HUES48 (cell line): ENCODE results near the gene LRRC37A3.
"Not testable (repeated sequence)": the region's sequence is repeated elsewhere in the genome, so short reads cannot be mapped to it uniquely, and the experiment has no call there.

ENCODE experiments used
- H3K27ac ChIP-seq: one replicate; pipeline ENCODE4 v1.7.0; 2013; ENCODE audit warnings: low read depth, low read length, inconsistent platforms
- H3K27me3 ChIP-seq: 2 replicates; pipeline ENCODE4 v1.6.1; 2013; ENCODE audit warnings: mild to moderate bottlenecking, low read length; ENCODE audit not compliant: control insufficient read depth, insufficient read depth
- H3K36me3 ChIP-seq: 2 replicates; pipeline ENCODE4 v1.6.1; 2013; ENCODE audit warnings: low read length; ENCODE audit not compliant: control insufficient read depth, insufficient read depth
- H3K4me1 ChIP-seq: 2 replicates; pipeline ENCODE4 v1.6.1; 2013; ENCODE audit warnings: mild to moderate bottlenecking, low read length; ENCODE audit not compliant: control insufficient read depth, insufficient read depth
- H3K4me3 ChIP-seq: 2 replicates; pipeline ENCODE4 v1.5.1; 2013; ENCODE audit warnings: mild to moderate bottlenecking, low read depth, low read length
- H3K9ac ChIP-seq: 2 replicates; pipeline ENCODE4 v1.6.1; 2013; ENCODE audit warnings: mild to moderate bottlenecking, low read depth, low read length, moderate library complexity
- H3K9me3 ChIP-seq: 2 replicates; pipeline ENCODE4 v1.6.1; 2013; ENCODE audit warnings: low read length; ENCODE audit not compliant: control insufficient read depth, insufficient read depth

LRRC37A3 gene

DNA sequence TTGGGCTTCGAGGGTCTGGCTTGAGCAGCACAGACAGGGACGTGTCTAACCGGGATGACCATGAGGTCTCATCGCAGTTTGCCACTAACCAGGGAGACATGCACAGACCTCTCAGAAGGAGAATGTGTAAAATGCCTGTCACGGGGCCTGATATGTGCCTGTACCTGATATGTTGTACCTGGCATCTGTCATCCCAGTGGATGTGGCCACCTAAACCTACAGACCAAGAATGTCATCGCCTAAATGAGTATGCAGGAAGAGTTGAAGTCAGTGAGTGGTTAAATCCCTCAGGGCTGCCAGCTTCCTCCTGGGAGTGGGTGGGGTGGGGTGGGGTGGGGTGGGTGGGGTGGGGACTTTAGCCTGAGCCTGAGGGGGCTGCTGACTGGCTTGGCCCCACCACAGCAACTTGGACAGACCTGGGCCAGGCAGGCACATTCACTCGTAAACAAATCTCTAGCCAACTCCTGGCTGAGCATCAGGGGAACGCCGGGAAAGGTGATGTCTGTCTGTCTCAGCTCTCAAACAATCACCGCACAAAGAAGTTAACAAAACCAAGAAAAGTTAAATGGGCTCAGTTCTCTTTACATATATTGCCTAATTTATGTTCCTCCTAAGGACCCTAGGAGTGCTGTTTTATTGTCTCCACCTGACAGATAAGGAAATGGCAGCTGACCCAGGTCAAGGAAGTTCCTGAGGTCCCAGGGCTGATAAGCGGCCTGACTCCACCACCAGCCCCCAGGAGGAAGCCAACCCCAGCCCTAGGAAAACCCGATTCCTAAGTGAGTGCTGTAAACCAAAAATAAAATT is 89.3 kb downstream of the LRRC37A3 start:
- H3K36me3 ChIP-seq, H3K9ac ChIP-seq, H3K4me1 ChIP-seq, H3K4me3 ChIP-seq, H3K9me3 ChIP-seq, H3K27ac ChIP-seq, H3K27me3 ChIP-seq: not testable (repeated sequence)

DNA sequence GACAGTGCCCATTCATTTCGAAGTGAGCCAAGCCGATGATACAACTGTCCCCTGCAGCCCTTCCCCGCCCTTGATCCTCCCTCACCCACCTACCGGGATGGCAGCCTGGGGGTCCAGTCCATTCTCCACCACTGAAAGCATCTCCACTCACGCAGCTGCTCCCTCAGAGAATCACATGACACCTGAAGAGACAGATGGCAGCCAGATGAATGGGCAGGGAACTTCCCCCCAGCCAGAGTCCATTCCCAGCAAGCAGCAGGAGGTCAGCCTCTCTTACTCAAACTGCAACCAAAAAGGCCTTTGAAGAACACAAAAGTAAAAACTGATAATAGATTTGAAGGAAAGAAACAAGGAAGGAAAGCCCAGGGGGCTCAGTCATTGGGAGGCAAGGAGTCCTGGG is 90.2 kb downstream of the LRRC37A3 start:
- H3K9me3 ChIP-seq, H3K9ac ChIP-seq, H3K36me3 ChIP-seq, H3K4me1 ChIP-seq, H3K27ac ChIP-seq, H3K27me3 ChIP-seq, H3K4me3 ChIP-seq: not testable (repeated sequence)

DNA sequence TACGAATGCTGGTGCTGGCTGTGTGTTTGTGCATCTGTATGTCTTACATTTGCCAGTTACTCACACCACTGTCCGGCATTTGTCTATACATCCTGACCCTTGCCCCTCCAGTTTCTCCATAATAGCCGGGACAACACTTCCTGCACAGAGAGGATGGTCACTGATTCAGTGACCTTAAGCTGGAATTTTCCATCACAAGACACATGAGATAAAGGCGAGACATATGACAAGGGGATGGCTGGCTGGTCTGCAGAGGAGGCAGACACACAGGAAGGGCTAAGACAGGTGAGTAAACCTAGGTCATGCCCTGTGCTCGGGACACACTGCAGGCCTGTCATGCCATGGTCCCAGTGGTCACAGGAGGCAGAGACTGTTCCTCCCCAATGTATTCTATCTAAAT is 100.4 kb downstream of the LRRC37A3 start:
- H3K9me3 ChIP-seq, H3K27me3 ChIP-seq, H3K4me3 ChIP-seq, H3K36me3 ChIP-seq, H3K9ac ChIP-seq, H3K4me1 ChIP-seq, H3K27ac ChIP-seq: not testable (repeated sequence)

DNA sequence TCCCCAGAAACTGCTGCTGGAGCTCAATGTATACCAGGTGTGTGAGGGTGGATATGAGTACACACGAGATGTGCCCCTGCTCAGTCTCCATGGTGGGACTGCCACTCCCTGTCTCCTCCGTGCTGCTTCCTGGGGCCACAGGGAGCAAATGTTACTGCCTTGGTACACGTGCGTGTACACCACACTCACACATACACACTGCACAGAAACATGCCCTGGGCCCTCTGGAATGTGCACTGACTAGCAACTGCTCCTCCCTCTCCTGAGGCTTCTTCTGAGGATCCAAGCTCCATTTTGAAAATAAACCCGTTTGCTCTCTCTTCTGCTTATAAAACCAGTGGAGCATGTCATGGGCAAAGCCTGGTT is 103.5 kb downstream of the LRRC37A3 start:
- H3K9ac ChIP-seq, H3K9me3 ChIP-seq, H3K36me3 ChIP-seq, H3K4me3 ChIP-seq, H3K4me1 ChIP-seq, H3K27me3 ChIP-seq, H3K27ac ChIP-seq: not testable (repeated sequence)

DNA sequence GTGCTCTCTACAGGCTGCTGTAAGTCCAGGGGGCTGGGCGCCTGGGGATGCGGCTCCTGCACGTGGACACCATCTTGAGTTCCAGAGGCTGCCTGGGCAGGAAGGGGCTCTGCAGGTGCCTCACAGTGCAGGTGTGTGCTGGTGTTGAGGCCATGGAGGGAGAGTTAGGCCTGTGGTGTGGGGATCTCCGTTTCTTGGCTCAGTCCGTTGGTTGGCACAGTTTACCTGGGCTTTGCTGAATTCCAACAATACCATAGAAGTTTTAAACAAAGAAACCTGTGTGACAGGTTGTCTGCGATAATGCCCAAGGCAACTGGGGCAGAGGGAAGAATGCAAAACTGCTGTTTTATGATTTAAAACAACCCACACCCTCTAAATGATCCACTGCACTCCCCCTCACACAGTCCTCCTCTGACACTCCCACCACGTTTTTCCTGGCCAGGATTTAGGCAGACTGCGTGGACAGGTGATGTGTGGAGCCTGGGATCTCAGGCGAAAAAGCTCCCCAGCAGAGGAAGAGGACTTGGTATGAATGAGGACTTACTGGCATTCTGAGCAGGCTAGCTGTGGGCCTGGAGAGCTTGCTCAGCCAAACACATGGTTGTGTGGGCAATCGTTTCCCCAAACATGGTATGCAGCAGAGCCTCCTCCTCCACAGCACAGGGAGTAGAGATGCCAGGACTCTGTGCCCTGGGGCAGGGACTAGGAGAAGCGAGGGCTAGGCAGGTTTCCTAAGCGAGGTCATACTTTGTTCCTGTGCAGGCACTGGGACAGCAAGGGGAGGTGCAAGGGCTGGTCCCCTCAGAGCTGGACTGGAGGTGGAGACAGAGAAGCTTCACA is 104.1 kb downstream of the LRRC37A3 start:
- not testable (repeated sequence) for H3K4me1 ChIP-seq, H3K9me3 ChIP-seq, H3K27me3 ChIP-seq, H3K27ac ChIP-seq, H3K36me3 ChIP-seq, H3K9ac ChIP-seq, H3K4me3 ChIP-seq

DNA sequence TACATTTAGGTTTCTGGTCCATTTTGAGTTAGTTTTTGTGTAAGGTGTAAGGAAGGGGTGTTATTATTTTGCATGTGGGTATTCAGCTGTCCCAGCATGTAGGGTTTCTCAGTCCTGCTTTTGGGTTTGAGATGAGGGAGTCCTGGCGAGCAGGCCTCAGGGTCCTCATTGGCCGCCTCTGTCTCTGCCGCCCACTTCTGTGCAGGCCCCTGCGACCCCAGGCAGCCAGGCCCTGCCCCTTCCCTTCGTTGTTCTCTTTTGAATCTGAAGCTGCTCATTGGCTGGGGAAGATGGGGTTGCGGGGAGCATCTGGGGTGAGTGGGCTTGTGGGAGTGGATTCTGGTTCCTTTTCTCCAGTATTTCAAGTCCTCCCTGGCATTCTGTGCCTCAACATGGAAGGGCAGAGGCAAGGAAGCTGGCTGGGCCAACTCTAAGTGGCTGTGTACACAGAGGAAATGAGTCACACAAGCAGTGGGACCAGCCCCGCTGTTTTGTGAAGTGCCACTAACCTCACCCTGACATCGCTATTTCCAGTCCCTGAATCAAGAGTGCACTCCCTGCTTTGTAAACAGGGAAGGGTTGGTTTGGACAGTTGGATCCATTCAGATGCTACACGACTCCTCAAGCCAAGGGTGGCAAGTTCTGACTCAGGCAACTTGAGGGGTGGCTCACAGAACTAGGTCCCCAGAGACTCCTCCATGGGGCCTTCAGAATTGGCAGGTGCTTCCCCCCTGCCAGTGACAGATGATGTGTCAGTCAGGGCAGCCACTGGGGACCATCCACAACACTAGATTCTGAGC is 110.9 kb downstream of the LRRC37A3 start:
- H3K4me1 ChIP-seq, H3K36me3 ChIP-seq, H3K9ac ChIP-seq, H3K27ac ChIP-seq, H3K27me3 ChIP-seq, H3K4me3 ChIP-seq, H3K9me3 ChIP-seq: not testable (repeated sequence)
